HepG2 (cell line): ENCODE measurements around the gene DRAM1. TPM values are rescaled to one million over a fixed set of nuclear protein-coding genes. Genes with fewer than 3 reads are reported as not detected.

Source experiments
- ELF3 ChIP-seq: IDR thresholded peaks from 2 replicates; pipeline ENCODE4 v1.6.1; 2016; ENCODE audit warnings: missing genetic modification reagents, missing compliant biosample characterization
- EP300 ChIP-seq, 3 experiments: sonication (generic) in 1 of 3; formaldehyde crosslinking in 1 of 3; IDR thresholded peaks; 2 replicates each; pipeline versions ENCODE4 v1.5.1 to v1.6.1; 2011 to 2020; ENCODE audit warnings: low read depth in 2 of 3, low read length in 2 of 3, borderline replicate concordance in 1 of 3, improper control_type of control experiment in 1 of 3, mild to moderate bottlenecking in 1 of 3, missing genetic modification reagents in 1 of 3, moderate library complexity in 1 of 3
- FOXK2 ChIP-seq: fragments of 450-650 bp; IDR thresholded peaks from 2 replicates; pipeline ENCODE4 v1.6.1; 2016
- HCFC1 ChIP-seq: fragments of 150-350 bp; IDR thresholded peaks from 2 replicates; pipeline ENCODE4 v1.6.1; 2014; ENCODE audit warnings: low read depth, low read length
- HDAC6 ChIP-seq: fragments of 200-600 bp; sonication (generic); IDR thresholded peaks from 2 replicates; pipeline ENCODE4 v1.7.0; 2017; ENCODE audit warnings: mild to moderate bottlenecking, antibody characterized with exemption, low read length, low read depth
- HINFP ChIP-seq: sonication (generic); formaldehyde crosslinking; IDR thresholded peaks from 2 replicates; pipeline ENCODE4 v1.4.0; 2020; ENCODE audit warnings: low read depth, mild to moderate bottlenecking, missing genetic modification reagents
- HMG20B ChIP-seq: conservative IDR thresholded peaks from 2 replicates; pipeline ENCODE4 v1.6.1; 2016; ENCODE audit warnings: missing genetic modification reagents, missing compliant biosample characterization
- IKZF1 ChIP-seq: fragments of 450-650 bp; IDR thresholded peaks from 2 replicates; pipeline ENCODE4 v1.7.1; 2016
- KDM2A ChIP-seq: sonication (generic); formaldehyde crosslinking; IDR thresholded peaks from 2 replicates; pipeline ENCODE4 v1.4.0; 2020; ENCODE audit warnings: low read depth, missing genetic modification reagents, borderline replicate concordance
- PRDM15 ChIP-seq: sonication (generic); formaldehyde crosslinking; IDR thresholded peaks from 2 replicates; pipeline ENCODE4 v1.4.0; 2020; ENCODE audit warnings: missing genetic modification reagents
- REL ChIP-seq: sonication (generic); formaldehyde crosslinking; conservative IDR thresholded peaks from 2 replicates; pipeline ENCODE4 v1.8.0; 2022; ENCODE audit warnings: mild to moderate bottlenecking, missing genetic modification reagents, moderate library complexity
- TOE1 ChIP-seq: sonication (generic); formaldehyde crosslinking; IDR thresholded peaks from 2 replicates; pipeline ENCODE4 v1.4.0; 2020; ENCODE audit warnings: mild to moderate bottlenecking, missing genetic modification reagents
- TSC22D2 ChIP-seq: sonication (generic); formaldehyde crosslinking; IDR thresholded peaks from 2 replicates; pipeline ENCODE4 v1.5.1; 2020; ENCODE audit warnings: missing genetic modification reagents, mild to moderate bottlenecking, borderline replicate concordance
- YEATS4 ChIP-seq: sonication (generic); formaldehyde crosslinking; IDR thresholded peaks from 2 replicates; pipeline ENCODE4 v1.4.0; 2020; ENCODE audit warnings: missing genetic modification reagents, borderline replicate concordance
- ZBTB43 ChIP-seq: sonication (generic); formaldehyde crosslinking; conservative IDR thresholded peaks from 2 replicates; pipeline ENCODE4 v1.4.0; 2020; ENCODE audit warnings: missing genetic modification reagents
- ZKSCAN8 ChIP-seq: IDR thresholded peaks from 2 replicates; pipeline ENCODE4 v1.6.1; 2016; ENCODE audit warnings: borderline replicate concordance, missing genetic modification reagents, missing compliant biosample characterization
- ZNF101 ChIP-seq: sonication (generic); formaldehyde crosslinking; IDR thresholded peaks from 2 replicates; pipeline ENCODE4 v1.4.0; 2020; ENCODE audit warnings: mild to moderate bottlenecking, low read depth, missing genetic modification reagents, borderline replicate concordance
- ZNF629 ChIP-seq: sonication (generic); formaldehyde crosslinking; conservative IDR thresholded peaks from 2 replicates; pipeline ENCODE4 v1.5.0; 2020; ENCODE audit warnings: missing genetic modification reagents
- ZNF639 ChIP-seq: conservative IDR thresholded peaks from 2 replicates; pipeline ENCODE4 v1.6.1; 2018; ENCODE audit warnings: missing genetic modification reagents
- ZNF772 ChIP-seq: sonication (generic); formaldehyde crosslinking; IDR thresholded peaks from 2 replicates; pipeline ENCODE4 v1.5.0; 2020; ENCODE audit warnings: mild to moderate bottlenecking, missing genetic modification reagents
- ZNF784 ChIP-seq: sonication (generic); formaldehyde crosslinking; IDR thresholded peaks from 2 replicates; pipeline ENCODE4 v1.5.1; 2020; ENCODE audit warnings: missing genetic modification reagents, mild to moderate bottlenecking, borderline replicate concordance
- polyA plus RNA-seq, 8 experiments: library from polyadenylated mRNA; depleted of rRNA in 3 of 8; stranded (reverse) in 7 of 8; unstranded in 1 of 8; fragments of >200 nt; fragmentation: Illumina TruSeq in 4 of 8; extraction: Trizol in 4 of 8; gene quantifications; 2 replicates each; pipeline versions ENCODE4 v1.2.1 to v1.2.3, GENCODE V29; 2011 to 2016; ENCODE audit warnings: low read depth in 4 of 8, missing spikeins in 1 of 8, mixed read lengths in 1 of 8; ENCODE audit not compliant: insufficient read depth in 1 of 8
- total RNA-seq, 5 experiments: library from RNA; depleted of rRNA; stranded (reverse); fragments of >200 nt; fragmentation: Illumina TruSeq; extraction: Trizol; gene quantifications; 2 replicates each; pipeline ENCODE4 v1.2.3, GENCODE V29; 2016; ENCODE audit warnings: low read depth in 1 of 5

Gene DRAM1
- total and polyA plus RNA-seq, 2 of the 13 experiments (the other 11 are each of a cell fraction or from before 2014, with no cell fraction given), result 20.9 to 32.6 TPM

GRCh38 chr12:101891462-101891971, 14.1 kb downstream of the DRAM1 start (continued):
- TF ChIP-seq ZNF772 (peak; percentile 43; the same call in 1 of the 2 replicates), KDM2A (no peak; the same call in 1 of the 2 replicates), ZBTB43 (CRISPR knock-in tag) (no peak), ZNF639 (no peak), ZNF101 (CRISPR knock-in tag) (no peak), HDAC6 (no peak), ELF3 (peak; percentile 89; the same call in 1 of the 2 replicates), ZKSCAN8 (peak; percentile 89; the same call in 1 of the 2 replicates), IKZF1 (no peak), HCFC1 (no peak), PRDM15 (CRISPR knock-in tag) (no peak), ZNF629 (no peak), TSC22D2 (0 out of 2 replicates have a peak, but pooled peaks have one; percentile 48), EP300 (IDR thresholded peaks at IDR 0.05; ENCODE audit: low read depth in 2 of 2, low read length in 2 of 2) (peak in 1 of 2 experiments; percentile 90; a peak in 2 of 4 replicates), EP300 (CRISPR knock-in tag; IDR thresholded peaks at IDR 0.05; ENCODE audit: borderline replicate concordance) (peak; percentile 59; the same call in 1 of the 2 replicates), YEATS4 (CRISPR knock-in tag) (peak; percentile 48; the same call in 1 of the 2 replicates), FOXK2 (no peak), ZNF784 (CRISPR knock-in tag) (0 out of 2 replicates have a peak, but pooled peaks have one; percentile 24), HINFP (CRISPR knock-in tag) (no peak), TOE1 (CRISPR knock-in tag) (peak; percentile 58; the same call in 1 of the 2 replicates), REL (no peak), HMG20B (CRISPR knock-in tag) (peak; percentile 65; the same call in 1 of the 2 replicates)
